Measurements from ENCODE around the gene SPINK8. TPM values are rescaled to one million over a fixed set of nuclear protein-coding genes. Genes with fewer than 3 reads are reported as not detected.
"Not testable (repeated sequence)": the region's sequence is repeated elsewhere in the genome, so short reads cannot be mapped to it uniquely, and the experiment has no call there.

Gene SPINK8
- total RNA-seq: not detected
- long read RNA-seq: 0 reads

DNA sequence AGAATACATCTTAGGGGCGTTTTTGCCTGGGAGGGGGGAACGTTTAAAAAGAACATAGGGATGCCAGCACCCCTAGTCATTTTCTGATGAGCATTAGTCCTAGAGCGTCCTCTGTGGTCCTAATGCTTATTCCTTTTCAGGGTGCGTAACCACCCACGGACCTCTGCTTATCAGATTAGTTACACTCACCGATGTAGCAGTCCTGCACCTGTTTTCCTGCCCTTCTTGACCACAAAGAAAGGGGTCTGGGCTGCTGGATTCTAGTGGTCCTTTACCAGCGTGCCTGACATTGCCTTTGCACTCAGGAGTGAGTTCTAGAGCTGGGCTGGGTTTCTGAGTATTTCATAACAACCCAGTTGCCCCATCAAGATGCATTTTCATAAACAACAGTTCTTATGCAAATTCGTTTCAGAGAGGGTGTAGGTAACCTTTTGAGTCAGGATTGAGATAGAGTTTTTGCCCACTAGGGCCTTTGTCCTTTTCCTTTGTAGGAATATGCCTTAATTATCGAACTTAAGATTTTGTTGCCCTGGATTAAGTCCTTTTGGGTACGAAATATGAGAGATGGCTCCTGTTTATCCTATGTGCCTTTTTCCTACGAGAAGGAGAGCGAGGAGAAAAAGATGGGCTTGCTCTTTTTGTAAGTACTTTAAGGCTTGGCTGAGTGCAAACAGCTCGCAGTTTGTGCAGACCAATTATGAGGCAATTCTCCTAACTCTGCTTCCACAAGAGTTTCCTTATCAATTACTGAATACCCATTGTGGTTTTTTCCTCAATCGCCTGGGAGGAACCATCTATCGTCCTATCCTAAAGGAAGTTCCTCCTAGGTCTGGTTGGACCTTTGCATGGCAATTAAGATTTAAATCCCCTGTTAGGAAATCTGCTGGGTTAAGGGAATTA, at the start of gene SPINK8:
TSS of gene SPINK8 (minus strand) at position 316 of the 900 bp plus-strand sequence. CDS start 5,320 bp downstream, outside the sequence.
- DNase-seq (ENCODE audit: low spot score); intact Hi-C loops (cut with DNase I): not testable (repeated sequence)

DNA sequence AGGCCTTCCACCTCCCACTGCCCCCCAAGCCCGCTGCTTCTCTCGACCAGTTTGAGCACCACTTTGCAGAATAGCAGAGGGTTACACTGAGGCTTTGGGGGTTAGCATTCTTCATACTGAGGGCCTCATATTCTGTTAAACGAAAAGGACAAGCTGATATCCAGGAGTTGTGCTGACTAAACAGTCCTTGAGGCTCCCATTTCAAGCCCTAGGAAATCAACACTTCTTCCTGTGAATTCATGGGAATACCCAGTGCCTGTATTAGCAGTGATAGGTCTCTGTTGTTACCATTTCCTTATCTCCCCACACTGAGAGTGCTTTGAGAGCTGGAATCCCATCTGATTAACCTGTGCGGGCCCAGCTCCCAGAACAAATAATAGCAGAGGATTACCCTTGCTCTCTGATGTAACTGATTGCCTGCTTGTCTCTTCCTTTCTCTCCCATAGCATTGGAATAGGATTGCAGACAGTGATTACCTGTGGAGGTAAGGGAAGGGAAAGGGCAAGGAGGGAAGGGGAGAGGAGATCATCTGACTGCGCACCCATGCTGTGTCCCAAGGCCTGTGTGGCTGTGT, 39.5 kb upstream of the SPINK8 start:
- intact Hi-C loops (cut with DNase I): no loop called here
- no peak for DNase-seq (ENCODE audit: low spot score)

DNA sequence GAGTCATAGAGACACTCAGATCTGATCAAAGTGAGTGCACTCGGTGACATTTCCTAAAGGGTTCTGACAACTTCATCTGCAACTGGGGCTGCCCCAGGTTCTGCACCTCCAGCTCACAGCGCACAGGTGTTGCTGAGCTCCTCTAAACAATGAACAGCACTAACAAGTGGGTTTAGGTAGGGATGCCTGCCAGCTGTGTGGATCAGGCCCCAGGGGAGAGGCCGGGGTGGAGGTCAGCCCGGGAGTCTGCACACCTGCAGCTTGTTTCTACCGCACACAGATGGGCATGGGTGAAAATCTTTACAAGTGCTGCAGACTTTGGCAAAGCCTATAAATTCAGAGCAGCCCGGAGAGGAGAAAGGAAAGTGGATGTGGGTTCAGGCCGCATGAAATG, 38.9 kb upstream of the SPINK8 start:
- DNase-seq (ENCODE audit: low spot score): no peak
- intact Hi-C loops (cut with DNase I): no loop called here

DNA sequence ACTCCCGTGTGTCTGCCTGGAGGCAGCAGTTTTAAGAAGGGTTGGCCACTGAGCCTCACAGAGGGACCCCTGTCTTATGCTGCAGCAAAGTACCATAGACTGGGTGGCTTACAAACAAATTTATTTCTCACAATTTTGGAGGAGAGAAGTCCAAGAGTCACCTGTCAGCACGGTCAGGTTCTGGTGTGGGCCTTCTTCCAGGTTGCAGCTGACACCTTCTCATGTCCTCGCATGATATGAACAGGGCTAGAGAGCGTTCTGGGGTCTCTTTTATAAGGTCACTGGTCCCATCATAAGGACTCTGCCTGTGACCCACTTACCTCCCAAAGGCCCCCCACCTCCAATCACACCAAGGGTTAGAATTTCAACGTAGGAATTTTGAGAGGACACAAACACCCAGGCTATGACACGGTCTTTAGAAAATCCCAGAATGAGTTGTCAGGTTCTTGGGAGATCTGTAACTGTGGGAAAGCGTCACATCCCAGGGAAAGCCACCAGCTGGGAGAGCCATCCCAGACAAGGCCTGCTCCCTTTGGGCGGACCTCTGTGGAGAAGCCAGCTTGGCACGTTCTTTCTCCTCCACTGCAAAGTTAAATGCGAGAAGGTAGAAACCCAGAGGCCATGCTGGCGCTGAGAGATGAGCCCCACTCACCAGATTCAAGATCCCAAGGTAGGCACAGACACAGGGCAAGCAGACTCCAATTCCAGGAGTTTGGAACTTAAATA, 38.4 kb upstream of the SPINK8 start, which contains the start of gene FBXW12:
TSS of gene FBXW12 (plus strand) at position 569 of the 726 bp plus-strand sequence. CDS start 549 bp downstream, outside the sequence.
- intact Hi-C loops (cut with DNase I): no loop called here
- no peak for DNase-seq (ENCODE audit: low spot score)

DNA sequence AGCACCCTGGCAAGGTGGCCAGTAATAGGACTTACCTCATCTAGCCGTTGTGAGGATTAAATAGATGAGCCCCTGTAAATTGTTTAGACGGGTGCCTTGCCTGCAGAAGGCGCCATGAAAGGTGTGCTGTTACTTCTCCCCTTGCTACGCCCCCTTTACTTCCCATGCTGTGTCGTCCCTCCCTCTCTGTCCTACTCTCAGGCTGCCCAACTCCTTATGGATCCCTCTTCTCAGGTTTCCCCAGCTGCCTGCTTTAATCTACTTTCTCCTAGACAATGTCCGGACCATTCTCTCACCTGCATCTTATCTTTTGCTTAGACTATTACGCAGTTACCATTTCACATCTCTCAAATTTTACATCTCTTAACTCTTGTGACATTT, 36.9 kb upstream of the SPINK8 start:
- no peak for DNase-seq (ENCODE audit: low spot score)
- intact Hi-C loops (cut with DNase I): no loop called here

DNA sequence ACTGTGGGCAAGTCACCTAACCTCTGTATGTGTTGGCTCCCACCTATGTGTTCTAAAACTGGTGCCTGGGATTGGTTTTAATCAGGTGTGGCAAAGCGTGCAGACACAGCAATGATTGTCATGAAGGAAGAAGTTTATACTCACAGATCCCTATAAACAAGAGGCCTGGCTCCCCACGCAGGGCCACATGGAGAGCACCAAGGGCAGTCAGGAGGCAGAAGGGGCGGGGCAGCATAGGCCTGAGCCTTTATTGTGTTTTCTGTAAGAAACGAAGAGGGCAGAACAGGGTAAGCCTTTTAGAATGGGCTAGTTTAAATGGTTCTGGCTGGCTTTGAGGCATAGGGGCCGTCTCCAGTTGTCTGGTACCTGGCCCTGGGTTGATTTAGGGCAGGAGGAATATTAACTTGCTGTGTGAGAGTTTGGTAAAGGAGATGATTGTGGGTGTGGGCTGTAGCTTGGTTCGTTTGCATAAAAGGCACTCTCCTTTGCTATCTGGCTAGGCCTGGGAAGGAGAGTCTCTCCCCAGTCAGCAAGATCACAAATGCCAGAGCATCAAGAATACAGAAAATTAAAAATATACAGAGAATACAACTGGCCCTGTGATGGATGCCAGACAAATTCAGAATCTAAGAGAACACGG, 36.4 kb upstream of the SPINK8 start:
- no peak for DNase-seq (ENCODE audit: low spot score)
- intact Hi-C loops (cut with DNase I): no loop called here

DNA sequence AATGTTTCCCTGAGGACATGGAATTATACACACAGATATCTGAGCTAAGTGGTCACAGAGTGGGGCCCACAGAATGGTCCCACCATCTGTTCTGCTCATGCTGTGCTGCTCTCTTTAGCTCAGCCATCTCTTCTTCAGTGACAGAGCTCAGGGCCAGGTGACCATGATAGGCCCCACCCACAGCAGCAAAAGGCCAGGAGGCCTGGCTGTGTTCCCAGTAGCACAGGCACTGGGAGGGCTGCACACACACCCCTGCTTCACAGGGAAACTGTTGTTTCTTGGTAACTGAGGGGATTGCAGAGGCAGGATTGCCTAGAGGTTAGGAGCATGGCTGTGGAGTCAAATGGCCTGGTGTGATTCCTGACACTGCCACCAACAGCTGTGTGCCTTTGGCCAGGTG, 33.7 kb upstream of the SPINK8 start:
- DNase-seq (ENCODE audit: low spot score): no peak
- intact Hi-C loops (cut with DNase I): no loop called here

DNA sequence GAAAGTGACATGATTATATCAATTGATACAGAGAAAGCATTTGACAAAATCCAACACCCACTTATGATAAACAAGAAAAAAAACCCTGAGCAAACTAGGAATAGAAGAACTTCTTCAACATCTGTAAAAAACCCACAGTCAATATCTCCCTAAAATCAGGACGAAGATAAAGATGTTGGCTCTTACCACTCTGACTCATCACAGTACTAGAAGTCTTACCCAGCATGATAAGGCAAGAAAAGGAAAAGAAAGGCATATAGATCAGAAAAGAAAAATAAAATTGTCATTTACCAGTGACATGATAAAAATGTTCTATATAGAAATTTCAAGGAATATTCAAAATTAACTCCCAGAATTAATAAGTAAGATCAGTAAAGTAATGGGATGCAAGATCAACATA, 31.4 kb upstream of the SPINK8 start:
- DNase-seq (ENCODE audit: low spot score): no peak
- intact Hi-C loops (cut with DNase I): no loop called here

DNA sequence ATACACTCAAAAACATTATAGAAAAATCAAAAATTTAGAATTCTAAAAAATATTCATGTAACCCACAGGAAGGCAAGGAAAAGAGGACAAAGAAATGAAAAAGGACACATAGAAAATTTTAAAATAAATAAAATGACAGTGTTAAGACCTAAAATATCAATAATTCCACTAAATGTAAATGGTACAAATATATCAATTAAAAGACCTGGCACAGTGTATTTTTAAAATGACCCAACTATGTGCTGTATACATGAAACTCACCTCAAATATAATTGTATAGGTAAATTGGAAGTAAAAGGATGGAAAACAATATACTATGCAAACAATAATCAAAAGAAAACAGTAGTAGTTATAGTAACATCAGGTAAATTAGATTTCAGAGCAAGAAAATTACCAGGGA, 28.5 kb upstream of the SPINK8 start:
- intact Hi-C loops (cut with DNase I): no loop called here
- no peak for DNase-seq (ENCODE audit: low spot score)

DNA sequence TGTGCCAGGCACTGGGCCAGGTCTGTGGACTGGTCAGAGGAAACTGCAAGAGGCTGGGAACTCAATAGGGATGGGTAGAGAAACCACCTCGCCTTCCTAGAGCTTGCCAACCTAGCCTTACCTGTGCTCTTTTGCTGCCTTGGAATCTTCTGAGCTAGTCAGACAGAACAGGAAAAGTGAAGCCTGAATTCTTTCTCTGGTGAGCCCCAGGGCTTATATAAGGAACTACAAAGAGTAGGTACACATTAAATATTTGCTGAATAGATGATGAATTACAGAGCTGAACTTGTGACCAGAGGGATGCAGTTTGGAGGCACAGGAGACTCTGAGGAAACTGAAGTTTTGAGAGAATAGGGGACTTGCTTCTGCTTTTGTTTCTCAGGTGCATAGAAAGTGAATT, 23.0 kb upstream of the SPINK8 start:
- intact Hi-C loops (cut with DNase I): no loop called here
- DNase-seq (ENCODE audit: low spot score): no peak

DNA sequence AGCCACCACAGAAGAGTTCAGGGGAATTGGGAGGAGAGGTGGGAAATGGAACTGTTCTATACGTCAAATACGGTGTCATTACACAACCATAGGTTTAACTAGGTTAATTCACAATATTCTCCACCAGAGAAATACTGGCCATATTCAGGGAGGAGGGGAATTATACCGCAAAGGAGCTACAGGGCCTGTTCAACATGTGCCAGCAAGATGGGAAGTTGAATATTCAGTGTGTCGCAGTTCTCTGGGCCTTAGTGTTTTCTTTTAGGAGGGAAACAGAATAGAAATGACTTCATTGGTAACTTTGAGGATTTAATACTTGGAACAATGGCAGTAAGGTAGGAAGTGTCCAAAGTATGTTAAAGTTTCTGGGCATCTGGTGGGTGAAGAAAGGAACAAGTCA, 20.5 kb upstream of the SPINK8 start:
- no peak for DNase-seq (ENCODE audit: low spot score)
- intact Hi-C loops (cut with DNase I): no loop called here

DNA sequence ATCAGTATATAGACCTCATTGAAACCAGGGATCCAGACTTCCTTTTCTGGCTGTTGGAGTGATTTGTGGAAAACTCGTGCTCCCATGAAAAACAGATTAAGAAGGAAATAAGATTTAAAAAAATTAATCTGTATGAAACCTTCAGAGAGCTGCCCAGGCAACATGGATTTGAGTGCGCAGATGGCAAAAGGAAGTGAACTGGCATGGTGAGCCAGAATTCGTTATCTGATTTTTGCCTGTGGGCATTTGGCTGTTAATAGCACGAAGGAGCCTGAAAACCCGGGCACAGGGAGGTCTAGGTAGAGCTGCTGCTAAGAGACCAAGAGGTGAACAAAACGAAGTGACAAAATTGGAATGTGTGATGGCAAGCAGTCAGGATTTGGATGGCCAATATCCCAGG, 19.1 kb upstream of the SPINK8 start:
- DNase-seq (ENCODE audit: low spot score): no peak
- intact Hi-C loops (cut with DNase I): no loop called here

DNA sequence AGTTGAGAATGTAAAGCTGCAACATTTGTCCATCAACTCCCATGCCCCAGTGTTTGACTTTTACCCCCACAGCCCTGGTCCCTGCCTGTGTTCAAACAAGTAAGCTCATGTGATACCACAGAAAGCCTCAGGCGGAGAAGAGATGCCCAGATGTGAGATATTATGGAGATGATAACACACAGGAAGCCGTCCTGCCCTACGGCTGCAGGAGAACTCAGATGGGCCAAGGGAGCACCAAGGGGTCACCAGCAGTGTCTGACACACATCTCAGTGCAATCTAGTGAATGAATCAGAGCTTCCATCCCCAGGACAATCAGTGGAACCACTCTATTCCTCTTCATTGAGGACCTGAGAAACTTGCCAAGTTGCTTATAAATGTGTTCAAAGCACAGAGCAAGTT, 14.0 kb upstream of the SPINK8 start:
- intact Hi-C loops (cut with DNase I): no loop called here
- DNase-seq (ENCODE audit: low spot score): no peak

DNA sequence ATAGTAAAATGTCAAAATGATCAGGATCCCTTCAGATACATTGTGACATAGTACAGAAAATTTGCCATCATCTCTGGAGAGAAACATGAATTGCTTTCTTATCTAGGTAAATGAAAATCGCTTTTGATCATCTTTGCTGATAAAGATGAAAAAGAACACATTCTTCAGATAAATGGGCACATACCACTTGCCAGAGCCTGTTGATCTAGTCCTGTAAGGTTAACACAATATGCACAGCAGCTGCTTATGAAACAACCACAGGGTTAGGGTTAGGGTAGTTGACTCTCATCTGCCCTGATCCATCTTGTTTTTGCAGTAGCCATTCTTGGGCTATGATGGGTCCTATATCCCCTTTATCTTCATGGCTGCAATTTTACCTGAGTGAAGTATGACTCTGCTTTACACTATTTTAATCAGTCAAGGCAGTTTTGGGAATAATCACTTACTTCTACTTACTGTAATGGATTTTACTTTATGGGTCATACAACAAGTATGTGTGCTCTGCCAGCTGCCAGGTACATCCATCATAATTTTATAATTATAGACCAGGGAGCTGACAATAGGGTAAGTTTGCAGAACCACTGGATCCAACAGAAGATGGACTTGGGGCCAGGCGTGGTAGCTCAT, 12.6 kb upstream of the SPINK8 start:
- DNase-seq (ENCODE audit: low spot score): no peak
- intact Hi-C loops (cut with DNase I): no loop called here

DNA sequence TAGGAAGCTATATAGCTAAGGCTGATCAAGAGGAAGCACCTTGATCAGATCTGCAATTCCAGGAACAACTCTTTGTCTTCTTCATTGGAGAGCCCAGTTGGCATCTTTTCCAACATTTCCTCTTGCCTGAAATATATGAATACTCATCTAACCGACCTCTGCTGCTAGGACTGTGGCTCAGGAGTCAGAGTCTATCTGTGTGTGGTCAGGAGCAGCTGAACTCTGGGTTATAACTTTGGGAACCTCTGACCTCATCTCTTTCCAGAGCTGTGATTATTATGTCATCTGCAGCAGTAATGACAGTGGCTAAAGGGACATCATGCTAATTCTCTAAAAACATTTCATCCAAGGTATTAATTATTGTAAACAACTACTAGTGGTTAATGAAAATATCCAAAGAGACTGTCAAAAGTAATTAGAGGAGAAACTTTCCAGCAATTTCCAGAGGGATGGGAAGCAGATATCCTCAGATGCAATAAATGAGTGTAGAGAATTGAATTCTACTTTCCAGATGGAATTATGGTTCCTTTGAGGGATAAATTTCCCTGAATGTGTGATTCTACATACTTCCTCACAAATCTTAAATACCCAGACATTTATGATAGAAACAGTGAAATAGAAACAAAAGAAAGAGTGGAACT, 11.5 kb upstream of the SPINK8 start:
- intact Hi-C loops (cut with DNase I): no loop called here
- DNase-seq (ENCODE audit: low spot score): no peak

DNA sequence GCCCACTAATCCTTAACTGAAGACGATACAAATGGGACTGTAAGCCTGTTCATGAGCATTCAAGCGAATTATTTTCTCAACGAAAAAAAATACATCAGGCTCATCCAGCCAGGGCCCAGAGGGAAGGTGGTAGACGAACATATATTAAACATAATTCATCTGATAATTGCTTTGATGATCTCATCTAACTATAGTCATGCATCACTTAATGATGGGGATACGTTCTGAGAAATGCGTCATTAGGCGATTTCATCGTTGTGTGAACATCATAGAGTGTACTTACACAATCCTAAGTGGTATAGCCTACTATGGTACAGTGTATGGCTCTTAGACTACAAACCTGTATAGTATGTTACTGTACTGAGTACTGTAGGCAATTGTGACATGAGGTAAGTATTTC, 10.0 kb upstream of the SPINK8 start:
- intact Hi-C loops (cut with DNase I): no loop called here
- no peak for DNase-seq (ENCODE audit: low spot score)

DNA sequence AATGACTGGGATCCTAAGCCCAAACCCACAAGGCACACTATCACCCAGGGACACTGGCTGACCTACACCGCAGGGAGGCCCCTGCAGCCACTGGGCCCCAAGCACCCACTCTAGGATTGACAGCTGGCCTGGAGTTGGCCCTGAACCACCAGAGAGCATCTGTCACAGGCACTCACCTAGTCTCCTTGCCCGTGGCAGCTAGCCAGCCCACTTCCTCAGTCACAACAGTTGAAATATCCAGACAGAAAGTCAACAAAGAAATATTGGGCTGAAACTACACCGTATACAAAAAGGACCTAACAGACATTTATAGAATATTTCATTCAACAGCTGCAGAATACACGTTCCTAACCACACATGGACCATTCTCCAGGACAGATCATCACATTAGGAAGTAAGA, 5.2 kb upstream of the SPINK8 start:
- intact Hi-C loops (cut with DNase I): no loop called here
- no peak for DNase-seq (ENCODE audit: low spot score)

DNA sequence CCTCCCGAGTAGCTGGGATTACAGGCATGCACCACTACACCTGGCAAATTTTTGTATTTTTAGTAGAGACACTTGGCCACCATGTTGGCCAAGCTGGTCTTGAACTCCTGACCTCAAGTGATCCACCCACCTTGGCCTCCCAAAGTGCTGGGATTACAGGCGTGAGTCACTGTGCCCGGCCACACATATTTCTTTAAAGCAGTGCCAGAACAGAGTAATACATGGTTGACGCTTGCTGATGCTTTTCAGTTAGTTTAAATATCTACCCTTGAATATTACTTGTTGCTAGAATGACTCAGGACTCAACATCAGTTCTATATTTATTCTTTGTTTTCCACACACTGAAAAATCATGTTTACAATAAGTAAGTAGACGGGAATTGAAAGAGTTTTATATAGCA, 4.1 kb upstream of the SPINK8 start:
- intact Hi-C loops (cut with DNase I); DNase-seq (ENCODE audit: low spot score): not testable (repeated sequence)

DNA sequence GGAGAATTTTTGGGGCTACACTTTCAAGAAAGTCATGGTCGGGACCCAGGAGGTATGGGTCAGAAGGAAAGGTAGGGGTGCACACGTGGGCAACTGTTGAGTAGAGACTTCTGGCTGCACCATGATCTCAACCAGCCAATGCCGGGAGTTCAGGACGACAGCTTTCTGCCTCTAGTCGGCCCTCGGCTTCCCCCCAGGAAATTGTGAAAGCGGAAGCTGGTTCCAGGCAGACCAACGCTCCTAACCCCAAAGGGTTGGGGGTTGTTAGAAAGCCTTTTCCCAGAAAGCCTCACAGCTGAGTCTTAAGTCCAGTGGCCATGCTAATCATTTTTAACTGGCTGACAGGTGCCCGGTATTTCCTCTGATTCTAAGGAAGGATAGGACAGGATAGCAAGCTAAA, 1.8 kb upstream of the SPINK8 start:
- DNase-seq (ENCODE audit: low spot score): peak; percentile 83
- intact Hi-C loops (cut with DNase I): not testable (repeated sequence)
